Hepatocyte (in vitro differentiated cells): ENCODE measurements around the gene MOK.
A peak's percentile ranks its signal among the peaks of the same experiment; 100 is the strongest.

Experiments used
- CTCF ChIP-seq: fragments of 200-600 bp; sonication (generic); IDR thresholded peaks from 2 replicates; pipeline ENCODE4 v1.5.1; 2016; ENCODE audit warnings: antibody characterized with exemption, mild to moderate bottlenecking; ENCODE audit not compliant: poor library complexity
- EZH2 ChIP-seq: fragments of 200-600 bp; sonication (generic); IDR thresholded peaks from 2 replicates; pipeline ENCODE4 v1.6.1; 2016; ENCODE audit warnings: antibody characterized with exemption, mild to moderate bottlenecking, borderline replicate concordance
- EZH2phosphoT487 ChIP-seq: fragments of 200-600 bp; sonication (generic); IDR thresholded peaks from one replicate; pipeline ENCODE4 v1.6.1; 2018; ENCODE audit warnings: antibody characterized with exemption, mild to moderate bottlenecking, low read depth, moderate library complexity; ENCODE audit not compliant: unreplicated experiment, severe bottlenecking

- TF ChIP-seq CTCF: peak; percentile 4
- no peak for TF ChIP-seq EZH2phosphoT487
- no peak for TF ChIP-seq EZH2
Measured at GRCh38 chr14:102295270-102295669, 9.7 kb downstream of the MOK start.
